ENCODE results near the gene RAB6B.

The RAB6B gene

DNA sequence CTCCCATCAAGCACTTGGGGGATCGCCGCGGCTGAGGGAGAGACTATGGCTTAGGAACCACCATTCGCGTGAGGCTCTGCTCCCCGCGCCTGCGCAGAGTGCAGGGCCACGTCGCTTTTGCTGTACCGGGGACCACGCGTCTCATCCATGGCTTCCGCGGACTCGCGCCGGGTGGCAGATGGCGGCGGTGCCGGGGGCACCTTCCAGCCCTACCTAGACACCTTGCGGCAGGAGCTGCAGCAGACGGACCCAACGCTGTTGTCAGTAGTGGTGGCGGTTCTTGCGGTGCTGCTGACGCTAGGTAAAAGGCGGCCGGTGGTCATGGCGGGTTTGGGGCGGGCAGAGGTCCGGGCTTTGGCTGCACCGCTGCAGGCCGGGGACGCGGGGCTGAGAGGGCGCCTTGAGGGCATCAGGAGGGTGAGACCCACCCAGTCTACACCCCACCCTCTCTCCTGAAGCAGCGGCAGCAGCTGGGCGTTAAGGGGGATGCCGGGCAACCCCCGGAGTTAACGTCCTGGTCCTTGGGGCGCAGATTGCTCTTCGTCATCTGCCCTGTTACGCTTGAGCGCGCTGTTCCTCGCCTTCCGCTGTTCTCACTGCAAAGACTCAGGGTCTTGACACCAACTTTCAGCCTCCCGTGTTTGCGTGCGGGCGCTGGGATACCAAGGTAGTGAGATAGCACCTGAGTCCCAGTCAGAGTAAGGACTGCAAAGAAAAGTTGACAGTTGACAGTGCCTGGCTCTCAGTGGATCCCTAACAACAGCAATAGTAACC lies 89.8 kb downstream of the RAB6B start, which contains the start of gene SRPRB:
Gene SRPRB (plus strand): TSS at position 114 of the 774 bp plus-strand sequence. CDS start 34 bp downstream, at position 148.
- TF ChIP-seq, protein P1, sequence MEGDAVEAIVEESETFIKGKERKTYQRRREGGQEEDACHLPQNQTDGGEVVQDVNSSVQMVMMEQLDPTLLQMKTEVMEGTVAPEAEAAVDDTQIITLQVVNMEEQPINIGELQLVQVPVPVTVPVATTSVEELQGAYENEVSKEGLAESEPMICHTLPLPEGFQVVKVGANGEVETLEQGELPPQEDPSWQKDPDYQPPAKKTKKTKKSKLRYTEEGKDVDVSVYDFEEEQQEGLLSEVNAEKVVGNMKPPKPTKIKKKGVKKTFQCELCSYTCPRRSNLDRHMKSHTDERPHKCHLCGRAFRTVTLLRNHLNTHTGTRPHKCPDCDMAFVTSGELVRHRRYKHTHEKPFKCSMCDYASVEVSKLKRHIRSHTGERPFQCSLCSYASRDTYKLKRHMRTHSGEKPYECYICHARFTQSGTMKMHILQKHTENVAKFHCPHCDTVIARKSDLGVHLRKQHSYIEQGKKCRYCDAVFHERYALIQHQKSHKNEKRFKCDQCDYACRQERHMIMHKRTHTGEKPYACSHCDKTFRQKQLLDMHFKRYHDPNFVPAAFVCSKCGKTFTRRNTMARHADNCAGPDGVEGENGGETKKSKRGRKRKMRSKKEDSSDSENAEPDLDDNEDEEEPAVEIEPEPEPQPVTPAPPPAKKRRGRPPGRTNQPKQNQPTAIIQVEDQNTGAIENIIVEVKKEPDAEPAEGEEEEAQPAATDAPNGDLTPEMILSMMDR (conservative IDR thresholded peaks at IDR 0.05; ENCODE audit: low read depth, low read length), result no peak
- DNase-seq (ENCODE audit: low read depth), result peak; percentile 96
- H3K4me3 ChIP-seq (ENCODE audit: low read depth, low read length), result peak within 1 kb of the TSS; percentile 98

DNA sequence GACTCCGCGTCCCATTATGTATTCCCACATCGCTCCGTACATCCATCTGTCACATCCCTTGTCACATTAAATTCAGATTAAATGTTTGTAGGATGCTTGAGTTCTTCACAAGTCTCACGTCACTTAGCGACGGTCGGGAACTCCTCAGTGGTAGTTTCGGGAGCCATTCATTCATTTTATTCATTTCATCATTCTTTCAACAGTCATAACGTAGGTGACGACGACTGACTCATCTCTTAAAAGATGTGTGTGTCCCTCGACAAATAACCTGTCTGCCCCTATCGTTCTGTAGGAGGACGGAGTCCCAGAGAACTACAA lies 90.3 kb downstream of the RAB6B start:
- peak overlapping the region; percentile 98 for H3K4me3 ChIP-seq (ENCODE audit: low read depth, low read length)
- DNase-seq (ENCODE audit: low read depth), result no peak
- TF ChIP-seq, protein P1 (conservative IDR thresholded peaks at IDR 0.05; ENCODE audit: low read depth, low read length), result no peak

DNA sequence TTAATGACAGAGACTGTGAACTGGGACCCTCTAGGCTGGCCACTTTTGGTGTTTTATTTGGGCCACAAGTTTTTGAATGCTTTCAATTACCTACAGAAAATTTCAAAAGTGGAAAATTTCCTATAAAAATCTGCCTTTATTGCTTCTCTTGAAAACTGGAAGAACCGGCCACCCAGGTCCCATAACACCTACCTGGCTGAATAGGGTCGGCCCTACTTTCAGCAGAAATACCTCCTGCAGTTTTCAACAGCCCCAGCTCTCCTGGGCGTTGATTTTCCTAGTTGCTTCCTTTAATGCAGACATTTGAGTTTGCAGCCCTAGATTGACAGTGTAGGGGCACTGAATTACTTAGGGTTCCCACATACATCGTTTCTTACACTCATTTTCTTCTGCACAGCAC lies 90.8 kb downstream of the RAB6B start:
- H3K4me3 ChIP-seq (ENCODE audit: low read depth, low read length), result no peak overlapping the region
- TF ChIP-seq, protein P1 (conservative IDR thresholded peaks at IDR 0.05; ENCODE audit: low read depth, low read length), result no peak
- no peak for DNase-seq (ENCODE audit: low read depth)

DNA sequence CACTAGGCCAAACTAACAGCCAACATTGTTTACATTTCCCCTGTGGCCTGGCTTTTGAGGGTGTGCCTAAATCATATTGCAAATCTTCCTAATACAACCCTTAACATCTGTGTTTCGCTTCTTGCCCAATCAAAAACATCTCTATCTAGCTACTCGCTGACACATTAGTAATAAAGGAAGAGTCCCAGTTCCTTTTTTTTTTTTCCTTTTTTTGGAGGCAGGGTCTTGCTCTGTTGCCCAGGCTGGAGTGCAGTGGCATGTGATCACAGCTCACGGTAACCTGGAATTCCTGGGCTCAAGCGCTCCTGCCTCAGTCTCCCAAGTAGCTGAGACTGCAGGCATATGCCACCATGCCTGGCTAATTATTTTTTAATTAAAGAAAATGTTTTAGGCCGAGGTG lies 92.2 kb downstream of the RAB6B start:
- TF ChIP-seq, protein P1 (conservative IDR thresholded peaks at IDR 0.05; ENCODE audit: low read depth, low read length), result no peak
- H3K4me3 ChIP-seq (ENCODE audit: low read depth, low read length), result no peak overlapping the region
- DNase-seq (ENCODE audit: low read depth), result no peak

DNA sequence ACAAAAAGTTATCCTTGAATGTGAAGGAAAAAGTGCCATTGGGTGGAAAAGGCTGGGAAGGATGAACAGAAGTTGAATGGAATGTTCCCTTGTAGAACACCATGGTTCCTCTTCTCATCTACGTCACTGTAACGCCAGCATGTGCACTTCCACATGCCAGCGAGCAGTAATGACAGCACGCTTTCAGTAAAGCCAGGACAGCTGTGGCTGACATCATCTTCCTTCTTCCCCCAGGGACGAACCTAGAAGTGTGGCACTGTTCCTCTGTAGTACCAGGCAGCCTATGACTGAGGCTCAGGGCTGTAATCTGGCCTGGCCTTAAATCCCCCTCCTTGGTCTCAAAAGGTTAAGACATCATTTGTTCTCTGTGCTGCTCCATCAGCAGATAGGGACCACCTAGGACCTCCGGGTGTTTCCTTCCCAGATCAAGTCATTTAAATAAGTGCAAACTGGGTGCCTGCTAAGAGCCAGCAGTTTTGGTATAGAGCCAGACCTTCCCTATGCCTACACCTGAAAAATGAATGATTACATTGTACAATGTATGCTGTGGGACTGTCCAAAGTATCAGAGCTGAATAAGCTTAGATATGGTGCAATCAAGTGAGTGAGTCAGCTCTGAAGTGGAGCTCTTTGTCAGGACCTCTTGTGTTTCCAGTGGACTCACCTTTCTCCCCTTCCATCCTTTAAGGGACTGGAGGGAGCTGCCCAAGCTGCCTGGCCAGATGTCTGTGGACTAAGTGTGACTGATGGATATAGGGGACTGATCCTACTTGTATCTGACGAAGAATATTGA lies 95.7 kb downstream of the RAB6B start:
- TF ChIP-seq, protein P1 (conservative IDR thresholded peaks at IDR 0.05; ENCODE audit: low read depth, low read length), result no peak
- no peak overlapping the region for H3K4me3 ChIP-seq (ENCODE audit: low read depth, low read length)
- DNase-seq (ENCODE audit: low read depth), result peak; percentile 38

DNA sequence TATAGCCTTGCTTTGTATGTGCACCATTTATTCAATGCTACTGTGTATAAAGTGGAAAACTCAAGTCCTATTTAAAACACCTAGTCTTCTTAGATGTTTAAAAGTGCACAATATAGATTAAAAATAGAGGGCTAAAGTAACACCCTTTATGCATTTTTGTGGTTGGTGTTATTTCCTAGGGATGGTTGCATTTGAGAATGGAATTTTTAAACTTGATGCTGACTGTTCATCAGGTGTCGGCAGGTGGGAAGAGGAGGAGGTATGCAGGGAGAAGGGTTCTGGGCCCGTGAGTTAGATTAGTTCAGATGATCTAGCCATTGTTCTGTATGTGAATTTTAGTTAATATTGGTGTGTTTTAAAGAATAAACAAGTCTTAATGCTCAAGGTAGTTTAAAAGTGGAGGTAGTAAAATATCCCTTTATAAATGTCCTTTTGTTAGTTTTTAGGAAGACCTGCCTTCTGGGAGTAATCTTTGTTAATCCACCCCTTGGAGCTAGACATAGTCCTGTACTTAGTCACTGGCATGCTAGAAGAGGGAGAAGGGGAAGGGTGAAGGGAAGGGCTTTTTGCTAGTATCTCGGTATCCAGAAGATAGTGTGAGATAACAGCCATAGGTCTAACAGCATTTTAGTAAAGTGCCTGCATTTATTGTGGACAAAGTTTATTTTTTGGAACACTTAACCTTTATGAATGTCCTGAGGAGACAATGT lies 98.1 kb downstream of the RAB6B start:
- H3K4me3 ChIP-seq (ENCODE audit: low read depth, low read length), result no peak overlapping the region
- no peak for DNase-seq (ENCODE audit: low read depth)
- TF ChIP-seq, protein P1 (conservative IDR thresholded peaks at IDR 0.05; ENCODE audit: low read depth, low read length), result no peak
